Right hindlimb (tissue), 1 donor: ENCODE results near the gene IAH1.
A peak's percentile ranks its signal among the peaks of the same experiment; 100 is the strongest.

Source experiments
- DNase-seq: peaks from one replicate; pipeline ENCODE4 v3.0.0-alpha.2; 2018

Gene IAH1, protein sequence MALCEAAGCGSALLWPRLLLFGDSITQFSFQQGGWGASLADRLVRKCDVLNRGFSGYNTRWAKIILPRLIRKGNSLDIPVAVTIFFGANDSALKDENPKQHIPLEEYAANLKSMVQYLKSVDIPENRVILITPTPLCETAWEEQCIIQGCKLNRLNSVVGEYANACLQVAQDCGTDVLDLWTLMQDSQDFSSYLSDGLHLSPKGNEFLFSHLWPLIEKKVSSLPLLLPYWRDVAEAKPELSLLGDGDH

DNA sequence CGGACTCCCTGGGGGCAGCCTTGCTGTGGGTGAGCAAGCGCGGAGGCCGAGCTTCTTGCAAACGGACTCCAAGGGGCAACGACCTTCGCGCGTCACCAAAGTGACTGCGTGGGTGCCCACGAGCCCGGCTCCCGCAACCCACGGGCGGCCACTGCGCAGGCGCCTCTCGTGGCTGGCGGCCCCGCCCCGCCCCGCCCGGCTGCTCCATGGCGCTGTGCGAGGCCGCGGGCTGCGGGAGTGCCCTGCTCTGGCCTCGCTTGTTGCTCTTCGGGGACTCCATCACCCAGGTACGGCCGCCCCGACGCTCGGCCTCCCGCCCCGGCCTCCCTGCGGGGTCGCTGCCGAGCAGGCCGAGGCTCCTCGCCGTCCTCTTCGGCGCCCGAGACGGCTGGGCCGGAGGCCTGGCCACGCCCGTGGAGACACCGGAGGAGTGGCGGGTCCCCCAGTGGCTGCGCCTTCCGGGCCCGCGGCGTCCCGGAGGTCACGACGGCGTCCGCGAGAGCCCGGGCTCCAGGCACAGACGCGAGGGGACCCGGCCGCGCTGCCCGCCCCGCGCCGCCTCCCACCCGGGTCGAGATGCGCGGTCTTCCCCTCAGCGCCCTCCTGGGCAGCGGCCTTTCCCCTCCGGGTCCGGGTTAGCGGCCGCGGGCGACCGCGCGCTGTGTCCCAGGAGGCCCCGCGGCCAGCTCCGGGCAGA lies at the start of gene IAH1:
Gene IAH1, plus strand, starts transcription at position 191 of the 697 bp plus-strand sequence. Its CDS starts 16 bp downstream, at position 207.
- peak; percentile 69 for DNase-seq

DNA sequence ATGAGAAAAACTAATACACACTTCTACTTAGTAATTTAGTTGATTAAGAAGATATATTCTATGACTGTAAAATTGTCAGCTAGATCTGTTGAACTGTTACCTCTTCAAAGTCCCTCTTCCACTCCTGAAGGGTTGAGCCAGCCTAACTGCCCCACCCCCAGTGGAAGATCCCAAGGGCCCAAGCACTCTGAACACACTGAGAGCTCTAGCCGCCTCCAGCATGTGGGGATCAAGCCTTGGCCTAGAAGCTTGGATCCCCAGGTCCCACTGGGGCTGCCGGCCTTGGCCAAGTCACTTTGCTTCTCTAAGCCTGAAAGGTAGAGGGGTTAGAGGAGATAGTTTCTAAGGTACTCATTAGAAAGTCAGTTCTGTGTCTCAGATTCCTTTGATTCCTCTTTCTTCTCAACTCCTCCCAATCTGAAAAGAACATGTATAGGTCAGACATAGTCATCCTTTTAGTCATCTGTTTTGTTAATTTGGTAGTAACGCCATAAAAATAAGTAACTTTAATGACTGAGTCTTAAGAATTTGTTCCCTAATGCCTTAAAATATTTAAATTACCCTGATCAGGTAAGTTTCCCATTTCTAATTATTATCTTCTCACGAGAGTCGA lies 45.3 kb upstream of the IAH1 start:
- DNase-seq = no peak

DNA sequence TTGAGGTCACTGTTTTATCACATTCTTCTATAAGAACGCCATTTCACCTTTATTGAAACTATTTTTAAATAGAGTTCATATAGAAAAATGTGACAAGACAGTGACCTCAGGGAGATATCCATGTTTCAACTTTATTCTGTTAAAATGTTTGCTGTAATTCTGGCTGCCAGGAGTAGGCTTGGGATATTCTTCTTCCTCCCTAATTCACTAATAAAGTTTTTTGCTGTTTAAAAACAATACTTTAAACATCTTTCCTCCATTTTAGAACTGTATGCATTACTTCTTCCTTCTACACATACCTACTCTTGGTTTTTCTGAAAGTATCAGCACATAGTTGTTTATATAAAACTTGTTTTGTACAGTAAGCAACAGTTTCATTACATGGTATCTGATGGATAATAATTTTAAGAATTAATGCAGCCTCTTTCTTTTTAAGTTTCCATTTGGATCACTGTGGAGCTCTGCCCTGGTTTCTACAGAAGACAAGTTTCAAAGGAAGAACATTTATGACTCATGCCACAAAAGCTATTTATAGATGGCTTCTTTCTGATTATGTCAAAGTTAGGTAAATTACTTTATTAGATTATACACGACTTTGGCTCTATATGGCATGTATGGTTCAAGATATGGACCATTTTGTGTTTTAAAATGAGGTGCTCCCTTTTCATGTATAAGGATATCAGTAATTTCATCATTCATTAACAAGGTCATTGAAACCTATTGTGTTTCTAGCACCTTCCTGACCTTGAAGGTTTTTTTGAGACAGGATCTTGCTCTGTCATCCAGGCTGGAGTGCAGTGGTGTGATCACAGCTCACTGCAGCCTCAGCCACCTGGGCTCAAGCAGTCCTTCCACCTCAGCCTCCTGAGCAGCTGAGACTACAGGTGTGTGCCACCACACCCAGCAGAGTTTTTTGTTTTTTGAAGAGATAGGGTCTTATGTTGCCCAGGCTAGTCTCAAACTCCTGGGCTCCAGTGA lies 43.7 kb upstream of the IAH1 start:
- no peak for DNase-seq

DNA sequence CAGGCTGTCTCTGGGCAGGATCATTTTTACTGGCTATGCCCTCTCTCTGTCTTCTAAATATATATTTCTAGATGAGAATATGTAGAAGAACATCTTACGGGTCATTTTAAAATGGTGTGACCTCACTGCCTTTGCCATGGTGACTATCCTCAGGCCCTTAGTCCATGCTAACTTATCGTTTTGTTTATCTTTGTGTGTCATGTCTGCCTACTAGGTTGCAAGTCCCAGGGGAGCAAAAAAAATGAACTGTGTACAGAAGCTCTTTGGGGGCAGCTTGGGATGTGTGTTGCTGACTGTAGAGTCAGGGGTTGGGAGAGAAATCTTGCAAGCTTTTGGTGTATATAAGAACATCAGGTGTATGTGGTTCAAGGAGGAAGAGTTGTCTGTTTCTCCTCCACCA lies 39.9 kb upstream of the IAH1 start:
- DNase-seq = no peak

DNA sequence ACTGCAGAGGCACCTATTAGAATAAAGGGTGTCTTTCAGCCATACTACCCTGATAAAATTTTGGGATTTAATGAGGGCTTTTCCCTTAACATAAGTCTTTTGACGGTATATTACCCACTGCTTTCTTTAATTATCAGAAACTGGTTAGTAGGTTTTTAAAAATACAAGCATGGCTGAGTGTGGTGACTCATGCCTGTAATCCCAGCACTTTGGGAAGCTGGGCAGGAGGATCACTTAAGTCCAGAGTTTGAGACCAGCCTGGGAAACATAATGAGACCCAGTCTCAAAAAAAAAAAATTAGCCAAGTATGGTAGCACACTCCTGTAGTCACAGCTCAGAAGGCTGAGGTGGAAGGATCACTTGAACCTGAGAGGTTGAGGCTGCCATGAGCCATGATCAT lies 34.8 kb upstream of the IAH1 start:
- no peak for DNase-seq

DNA sequence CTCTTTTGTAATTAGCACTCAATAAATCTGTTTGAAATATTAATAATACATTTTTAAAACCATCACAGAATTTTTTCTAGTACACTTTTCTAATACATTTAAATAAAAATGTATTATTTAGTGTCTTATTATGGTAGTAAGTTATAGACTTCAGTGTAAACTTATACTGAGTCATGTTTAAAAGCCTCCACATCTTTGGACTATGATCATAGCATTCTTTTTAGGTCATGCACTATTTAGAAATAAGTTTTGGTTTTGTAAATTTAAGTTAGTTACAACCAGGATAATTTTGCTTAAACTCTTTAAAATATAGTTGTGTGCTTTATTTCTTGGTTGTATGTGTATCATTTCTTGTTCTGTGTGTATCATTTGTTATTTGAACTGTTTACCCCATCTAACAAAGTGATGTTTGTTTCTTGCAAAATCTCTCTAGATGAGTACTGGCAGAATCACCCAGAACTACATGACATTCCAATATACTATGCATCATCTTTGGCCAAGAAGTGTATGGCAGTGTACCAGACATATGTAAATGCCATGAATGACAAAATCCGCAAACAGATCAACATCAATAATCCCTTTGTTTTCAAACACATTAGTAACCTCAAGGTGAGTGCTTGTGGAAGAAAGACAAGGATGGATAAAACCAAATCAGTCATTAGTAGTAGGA lies 34.2 kb upstream of the IAH1 start:
- no peak for DNase-seq

DNA sequence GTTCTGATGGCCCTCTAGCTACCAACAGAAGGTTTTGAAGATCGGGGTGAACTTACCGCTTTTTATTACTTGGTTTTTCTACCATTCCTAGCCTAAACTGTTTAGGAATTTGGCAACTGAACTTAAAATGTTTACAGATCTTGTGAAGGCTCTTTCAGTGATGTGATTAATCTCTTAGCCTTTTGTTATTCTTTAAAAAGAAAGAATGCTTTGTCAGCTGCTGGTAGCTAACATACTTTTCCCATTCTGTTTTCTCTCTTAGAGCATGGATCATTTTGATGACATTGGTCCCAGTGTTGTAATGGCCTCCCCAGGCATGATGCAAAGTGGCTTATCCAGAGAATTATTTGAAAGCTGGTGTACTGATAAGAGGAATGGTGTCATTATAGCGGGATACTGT lies 32.8 kb upstream of the IAH1 start:
- no peak for DNase-seq

DNA sequence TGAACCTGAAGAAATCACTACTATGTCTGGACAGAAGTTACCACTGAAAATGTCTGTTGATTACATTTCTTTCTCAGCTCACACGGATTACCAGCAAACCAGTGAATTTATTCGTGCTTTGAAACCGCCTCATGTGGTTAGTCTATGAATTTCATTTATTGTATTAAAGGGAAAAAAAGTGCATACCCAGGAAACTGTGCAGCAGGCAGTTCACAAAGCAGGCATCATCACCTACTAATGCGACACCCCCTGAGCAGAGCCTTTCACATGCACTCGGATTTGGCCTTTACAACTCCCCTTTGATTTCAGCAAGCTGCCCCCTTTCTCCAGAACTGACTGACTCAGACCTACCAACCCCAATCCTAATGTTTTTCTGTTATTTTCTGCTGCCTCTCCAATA lies 30.8 kb upstream of the IAH1 start:
- no peak for DNase-seq

DNA sequence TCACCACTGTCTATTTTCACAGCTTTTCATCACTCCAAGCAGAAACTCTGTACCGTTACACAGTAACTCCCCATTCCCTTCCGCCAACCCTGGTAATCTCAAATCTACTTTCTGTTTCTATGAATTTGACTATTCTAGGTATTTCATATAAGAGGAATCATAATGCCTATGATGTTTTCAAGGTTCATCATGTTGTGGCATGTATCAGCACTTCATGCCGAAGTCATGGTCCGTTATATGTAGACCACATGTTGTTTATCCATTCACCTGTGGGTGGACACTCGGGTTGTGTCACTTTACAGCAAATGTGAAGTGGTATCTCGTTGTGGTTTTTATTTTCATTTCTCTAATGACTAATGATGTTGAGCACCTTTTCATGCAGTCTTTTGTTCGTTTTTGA lies 29.3 kb upstream of the IAH1 start:
- DNase-seq = no peak

DNA sequence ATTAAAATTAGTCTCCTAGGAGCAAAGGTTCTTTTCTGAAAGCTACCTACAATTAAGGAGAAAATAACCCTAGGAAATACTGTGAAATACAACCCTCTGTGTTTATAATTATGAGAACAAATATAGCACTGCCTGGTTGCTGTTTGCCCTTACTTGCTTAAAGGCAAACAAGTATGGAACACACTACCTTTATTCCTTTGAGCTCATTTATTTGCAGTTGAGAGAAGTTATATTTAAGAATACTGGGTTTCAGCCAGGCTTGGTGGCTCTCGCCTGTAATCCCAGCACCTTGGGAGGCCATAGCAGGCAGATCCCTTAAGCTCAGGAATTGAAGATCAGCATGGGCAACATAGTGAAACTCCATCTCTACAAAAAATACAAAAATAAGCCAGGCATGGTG lies 23.1 kb upstream of the IAH1 start:
- no peak for DNase-seq

DNA sequence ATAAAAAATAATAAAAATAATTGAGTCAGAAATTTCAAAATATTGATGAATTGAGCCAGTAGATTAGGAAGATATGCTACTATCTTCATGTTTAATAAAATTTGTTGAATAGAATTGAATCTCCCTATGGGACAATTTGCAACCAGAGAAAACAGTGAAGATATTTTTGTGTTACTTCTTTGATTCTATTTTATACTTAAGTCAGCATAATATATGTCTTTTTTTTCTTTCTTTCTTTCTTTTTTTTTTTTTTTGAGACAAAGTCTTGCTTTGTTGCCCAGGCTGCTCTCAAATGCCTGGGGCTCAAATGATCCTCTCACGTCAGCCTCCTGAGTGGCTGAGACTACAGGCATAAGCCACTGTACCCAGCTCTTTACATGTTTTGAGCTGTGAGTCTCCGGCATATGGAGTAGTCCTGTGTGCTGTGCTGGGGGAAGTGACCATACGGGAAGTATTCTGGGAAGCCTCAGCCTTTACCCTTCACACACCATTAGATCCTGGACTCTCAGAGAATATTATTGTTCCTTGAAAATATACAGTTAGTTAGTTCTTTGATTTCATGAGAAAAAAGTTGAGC lies 13.8 kb upstream of the IAH1 start:
- DNase-seq = no peak

DNA sequence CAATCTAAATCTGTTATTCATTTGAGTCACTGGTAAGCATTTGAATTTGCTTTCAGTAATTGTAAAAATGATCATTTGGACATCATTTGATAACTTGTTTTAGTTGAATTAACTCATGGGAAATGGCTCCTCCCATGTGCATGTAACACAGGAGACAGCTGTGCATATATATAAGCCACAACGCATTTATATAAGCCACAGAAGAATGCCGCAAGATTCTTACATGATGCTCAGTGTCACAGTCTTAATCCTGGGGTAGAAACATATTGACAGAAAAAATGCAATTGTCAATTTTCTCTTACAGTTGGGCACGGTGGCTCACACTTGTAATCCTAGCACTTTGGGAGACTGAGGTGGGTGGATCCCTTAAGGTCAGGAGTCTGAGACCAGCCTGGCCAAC lies 13.3 kb upstream of the IAH1 start:
- no peak for DNase-seq

DNA sequence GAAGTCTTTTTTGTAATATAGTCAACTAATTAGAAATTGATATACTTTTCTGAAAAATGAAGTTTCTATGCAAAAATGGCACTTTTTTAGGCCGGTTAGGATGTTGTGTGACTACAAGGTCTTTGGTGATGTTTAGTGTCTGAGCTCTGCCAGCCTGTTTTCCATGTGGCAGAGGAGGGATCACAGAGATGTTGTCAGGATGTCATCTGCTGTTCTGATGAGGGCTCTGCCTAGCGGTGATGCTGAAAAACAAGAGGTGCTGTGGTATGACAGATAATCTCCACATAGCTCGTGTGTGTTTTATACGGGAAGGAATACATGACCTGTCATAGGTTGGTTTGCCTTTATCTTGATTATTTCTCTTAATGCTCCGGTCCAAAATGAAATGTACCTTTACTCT lies 12.0 kb upstream of the IAH1 start:
- no peak for DNase-seq

DNA sequence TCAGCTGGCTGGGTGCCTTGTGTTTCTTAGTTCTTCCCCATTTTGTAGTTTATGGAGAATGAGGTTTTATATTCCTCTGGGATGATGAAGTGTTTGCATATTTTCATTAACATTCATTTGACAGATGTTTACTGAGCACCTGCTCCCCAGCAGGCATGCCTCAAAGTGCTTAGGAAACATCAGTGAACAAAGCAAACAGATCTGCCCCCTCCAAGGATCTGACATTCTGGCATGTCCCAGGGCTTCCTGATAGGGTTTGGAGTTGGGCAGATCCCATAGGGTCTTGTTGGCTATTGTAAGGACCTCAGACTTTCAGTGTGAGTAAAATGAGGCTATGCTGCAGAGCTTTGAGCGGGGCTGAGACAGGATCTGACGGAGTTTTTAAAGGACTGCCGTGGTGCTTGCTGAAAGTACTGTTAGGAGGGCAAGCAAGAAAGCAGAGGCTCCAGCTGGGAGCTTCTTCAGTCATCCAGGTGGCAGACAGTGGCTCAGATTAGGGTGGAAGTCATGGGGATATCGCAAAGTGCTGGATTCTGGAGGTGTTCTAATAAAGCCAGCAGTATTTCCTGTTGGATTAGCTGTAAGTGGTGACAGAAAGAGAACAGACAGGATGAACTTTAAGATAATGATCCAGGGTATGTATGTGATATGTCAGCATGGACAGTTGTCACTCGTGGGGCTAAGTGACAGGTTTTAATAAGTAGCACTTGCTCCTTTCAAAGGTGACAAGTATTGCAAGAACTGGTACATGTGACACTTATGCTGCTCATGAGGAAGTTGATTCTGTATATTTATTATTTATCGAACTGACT lies 11.3 kb upstream of the IAH1 start:
- no peak for DNase-seq

DNA sequence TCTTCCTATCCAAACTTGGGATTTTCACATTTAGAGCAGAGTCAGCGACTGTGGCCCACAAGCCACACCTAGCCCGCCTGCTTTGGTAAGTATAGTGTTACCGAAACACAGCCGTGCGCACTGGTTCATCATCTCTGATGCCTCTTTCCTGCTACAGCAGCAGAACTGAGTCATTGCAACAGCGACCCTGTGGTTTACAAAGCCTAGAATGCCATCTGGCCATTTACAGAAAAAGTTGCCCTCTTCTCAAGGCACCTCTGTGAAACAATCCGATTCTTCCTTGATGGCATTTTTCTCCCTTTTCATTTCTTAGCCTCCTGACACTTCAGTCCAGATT lies 10.7 kb upstream of the IAH1 start:
- no peak for DNase-seq

DNA sequence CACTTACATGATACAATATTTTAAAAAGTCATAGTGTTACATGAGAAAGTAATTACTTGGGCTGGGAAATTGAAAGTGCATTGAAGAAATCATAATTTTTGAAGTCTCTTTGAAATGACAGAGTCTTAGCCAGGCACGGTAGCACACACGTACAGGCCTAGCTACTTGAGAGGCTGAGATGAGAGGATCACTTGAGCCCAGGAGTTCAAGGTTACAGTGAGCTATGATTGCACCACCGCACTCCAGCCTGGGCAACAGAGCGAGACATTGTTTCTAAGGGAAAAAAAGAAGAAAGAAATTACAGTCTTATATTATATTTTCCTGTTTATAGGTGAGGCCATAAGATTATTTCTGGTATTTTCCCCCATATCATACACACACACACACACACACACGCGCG lies 9.2 kb upstream of the IAH1 start:
- no peak for DNase-seq

DNA sequence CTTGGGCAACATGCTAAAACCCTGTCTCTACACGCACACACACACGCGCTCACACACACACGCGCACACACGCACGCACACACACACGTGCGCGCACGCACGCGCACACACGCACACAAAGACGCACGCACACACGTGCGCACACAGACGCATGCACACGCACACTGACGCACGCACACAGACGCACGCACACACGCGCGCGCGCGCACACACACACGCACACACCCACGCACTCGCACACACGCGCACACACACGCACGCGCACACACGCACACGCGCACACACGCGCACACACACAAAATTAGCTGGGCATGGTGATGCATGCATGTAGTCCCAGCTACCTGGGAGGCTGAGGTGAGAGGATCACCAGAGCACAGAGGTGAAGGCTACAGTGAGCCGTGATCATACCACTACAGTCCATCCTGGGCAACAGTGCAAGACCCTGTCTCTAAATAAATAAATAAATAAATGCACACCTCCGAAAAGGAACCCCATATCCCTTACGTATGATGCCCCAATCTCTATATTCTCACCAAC lies 8.1 kb upstream of the IAH1 start:
- DNase-seq = no peak

DNA sequence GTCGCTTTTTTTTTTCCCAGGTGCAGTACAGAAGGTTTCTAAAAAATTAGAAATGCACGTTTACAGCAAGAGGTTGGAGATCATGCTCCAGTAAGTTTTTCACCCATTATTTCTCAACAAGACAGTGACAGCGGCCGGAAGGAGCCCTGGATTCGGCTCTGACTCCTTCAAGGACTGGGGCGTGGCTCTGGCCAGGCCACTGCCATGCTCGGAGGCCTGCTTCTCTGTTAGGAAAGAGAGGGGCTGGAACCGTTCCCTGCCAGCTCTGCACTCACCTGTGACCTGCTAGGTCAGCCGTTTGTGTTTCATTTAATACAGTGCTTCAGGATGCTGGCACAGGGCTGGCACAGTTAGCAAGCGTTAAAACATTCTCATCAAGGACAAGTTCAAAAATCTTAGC lies 6.7 kb upstream of the IAH1 start:
- DNase-seq = no peak

DNA sequence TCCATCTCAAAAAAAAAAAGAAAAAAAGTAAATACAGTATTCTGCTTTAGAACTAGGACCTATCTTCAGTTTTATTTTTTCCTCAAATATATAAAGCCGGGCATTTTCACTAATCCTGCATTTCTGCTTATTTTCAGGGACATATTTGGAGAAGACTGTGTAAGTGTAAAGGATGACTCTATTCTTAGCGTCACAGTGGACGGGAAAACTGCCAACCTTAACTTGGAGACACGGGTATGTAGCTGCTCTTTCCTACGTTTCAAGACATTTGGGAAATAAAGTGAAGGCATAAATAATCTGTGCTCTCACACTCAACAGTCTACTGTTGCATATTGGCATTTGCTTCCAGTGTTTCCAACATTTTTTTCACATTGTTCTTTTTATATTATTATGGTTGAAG lies 3.1 kb upstream of the IAH1 start:
- DNase-seq = no peak

DNA sequence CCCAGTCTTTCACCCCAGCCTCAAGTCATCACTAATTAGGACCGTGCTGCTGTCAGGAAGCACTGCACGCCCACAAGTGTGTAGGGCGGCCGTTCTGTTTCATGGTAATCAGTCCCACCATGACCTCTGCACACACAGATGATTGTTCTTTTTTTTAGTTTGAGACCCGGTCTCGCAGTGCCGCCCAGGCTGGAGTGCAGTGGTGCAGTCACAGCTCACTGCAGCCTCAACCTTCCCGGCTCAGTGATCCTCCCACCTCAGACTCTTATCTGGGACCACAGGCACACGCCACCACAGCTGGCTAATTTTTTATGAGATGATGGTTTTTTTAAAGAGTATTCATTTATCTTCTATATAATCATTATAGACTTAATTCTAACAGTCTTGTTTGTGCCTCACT lies 1.8 kb upstream of the IAH1 start:
- no peak for DNase-seq

DNA sequence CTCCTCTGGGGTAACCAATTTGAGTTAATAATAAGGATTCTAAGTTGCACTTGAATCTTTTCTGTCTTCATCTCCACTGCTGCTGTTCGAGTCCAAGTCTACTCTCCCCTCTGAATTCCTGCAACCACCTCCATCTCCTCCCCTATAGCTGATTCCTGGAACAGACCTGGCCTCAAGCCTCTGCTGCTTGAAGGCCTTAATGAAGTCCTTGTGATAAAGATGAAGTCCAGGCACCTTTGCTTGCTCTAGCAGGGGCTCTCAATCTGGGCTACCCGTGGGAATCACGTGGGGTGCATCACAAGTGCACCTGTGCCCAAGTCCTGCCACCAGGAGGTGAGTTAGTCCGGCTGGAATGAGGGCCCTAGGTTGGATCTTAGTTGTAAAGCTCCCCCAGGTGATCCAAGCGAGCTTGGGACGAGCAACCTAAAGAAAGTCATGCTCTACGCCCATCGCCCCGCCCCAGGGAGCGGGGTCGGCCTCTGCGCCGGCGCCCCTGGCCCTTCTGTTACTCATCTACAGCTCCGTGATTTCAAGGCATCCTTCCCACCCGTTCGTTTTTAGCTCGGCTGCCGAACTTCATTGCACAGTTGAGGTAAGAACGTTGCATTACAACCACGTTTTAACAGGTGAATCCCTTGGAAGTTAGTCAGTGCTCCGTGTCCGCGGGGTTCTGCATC lies 905 bp upstream of the IAH1 start:
- DNase-seq = no peak
